GM23338 (cell line): Measurements from ENCODE around the gene C5orf24. TPM values are rescaled to one million over a fixed set of nuclear protein-coding genes. Genes with fewer than 3 reads are reported as not detected.

Source experiments
- ATAC-seq: fragments of 200-7000 bp; cut with Tn5 transposase; 3 replicates; pipeline ENCODE4 v1.9.1; 2020
- DNase-seq: peaks from one replicate; pipeline ENCODE4 v3.0.0-alpha.2; 2015; ENCODE audit warnings: low spot score
- H2AFZ ChIP-seq: fragments of 200-600 bp; sonication (generic); 2 replicates; pipeline ENCODE4 v1.8.0; 2016; ENCODE audit warnings: antibody characterized with exemption, mild to moderate bottlenecking, moderate library complexity
- H3F3A ChIP-seq: fragments of 200-600 bp; sonication (generic); replicated peaks from 2 replicates; pipeline ENCODE4 v1.8.0; 2017; ENCODE audit warnings: antibody characterized with exemption, mixed run types, low read depth
- H3K27ac ChIP-seq: fragments of 200-600 bp; sonication (generic); 2 replicates; pipeline ENCODE4 v1.6.1; 2016; ENCODE audit warnings: low read depth
- H3K27me3 ChIP-seq: fragments of 200-600 bp; sonication (generic); 2 replicates; pipeline ENCODE4 v1.8.0; 2016; ENCODE audit warnings: mild to moderate bottlenecking, mixed run types, moderate library complexity; ENCODE audit not compliant: insufficient read depth
- H3K36me3 ChIP-seq: fragments of 200-600 bp; sonication (generic); 2 replicates; pipeline ENCODE4 v1.8.0; 2016; ENCODE audit warnings: mild to moderate bottlenecking; ENCODE audit not compliant: insufficient read depth
- H3K4me1 ChIP-seq: fragments of 200-600 bp; sonication (generic); 2 replicates; pipeline ENCODE4 v1.8.0; 2016; ENCODE audit warnings: mild to moderate bottlenecking, moderate library complexity; ENCODE audit not compliant: insufficient read depth
- H3K4me2 ChIP-seq: fragments of 200-600 bp; sonication (generic); 2 replicates; pipeline ENCODE4 v1.7.1; 2017; ENCODE audit warnings: mixed run types
- H3K4me3 ChIP-seq: fragments of 200-600 bp; sonication (generic); 2 replicates; pipeline ENCODE4 v1.6.1; 2016; ENCODE audit warnings: mixed run types
- H3K79me2 ChIP-seq: fragments of 200-600 bp; sonication (generic); replicated peaks from 2 replicates; pipeline ENCODE4 v1.8.0; 2017; ENCODE audit warnings: mild to moderate bottlenecking; ENCODE audit not compliant: insufficient read depth
- H3K9me2 ChIP-seq: fragments of 200-600 bp; sonication (generic); 2 replicates; pipeline ENCODE4 v1.8.0; 2017; ENCODE audit not compliant: insufficient read depth
- H4K20me1 ChIP-seq: fragments of 200-600 bp; sonication (generic); replicated peaks from 2 replicates; pipeline ENCODE4 v1.8.0; 2017; ENCODE audit warnings: mild to moderate bottlenecking; ENCODE audit not compliant: insufficient read depth
- H3K27ac Mint-ChIP-seq: 2 replicates; pipeline ENCODE4 v1.8.0; 2020; ENCODE audit warnings: inconsistent platforms, mild to moderate bottlenecking, moderate library complexity, mixed read lengths
- H3K27me3 Mint-ChIP-seq: 3 replicates; pipeline ENCODE4 v1.8.0; 2022; ENCODE audit warnings: low read depth, mild to moderate bottlenecking, moderate library complexity, mixed read lengths, inconsistent platforms; ENCODE audit not compliant: insufficient read depth, poor library complexity
- H3K36me3 Mint-ChIP-seq: 3 replicates; pipeline ENCODE4 v1.8.0; 2021; ENCODE audit warnings: low read depth, mild to moderate bottlenecking, inconsistent platforms, moderate library complexity, mixed read lengths
- H3K4me1 Mint-ChIP-seq: 3 replicates; pipeline ENCODE4 v1.8.0; 2020; ENCODE audit warnings: mild to moderate bottlenecking, inconsistent platforms, mixed read lengths
- H3K4me3 Mint-ChIP-seq: 3 replicates; pipeline ENCODE4 v1.8.0; 2021; ENCODE audit warnings: moderate library complexity, mild to moderate bottlenecking, inconsistent platforms, mixed read lengths
- H3K9me3 Mint-ChIP-seq: 3 replicates; pipeline ENCODE4 v1.8.0; 2020; ENCODE audit warnings: moderate library complexity, mild to moderate bottlenecking, inconsistent platforms, mixed read lengths
- CREB1 ChIP-seq: fragments of 250-450 bp; sonication (Bioruptor Pico); IDR thresholded peaks from 2 replicates; pipeline ENCODE4 v1.5.0; 2020; ENCODE audit warnings: low read depth, mild to moderate bottlenecking, moderate library complexity
- CTCF ChIP-seq, 2 experiments: fragments of 200-600 bp in 1 of 2; sonication (generic) in 1 of 2; conservative IDR thresholded peaks; 2 replicates each; pipeline versions ENCODE4 v1.5.1 to v1.6.1; 2016 to 2017; ENCODE audit warnings: antibody characterized with exemption in 2 of 2, low read depth in 2 of 2, mild to moderate bottlenecking in 2 of 2, moderate library complexity in 1 of 2
- EZH2 ChIP-seq: fragments of 200-600 bp; sonication (generic); IDR thresholded peaks from one replicate; pipeline ENCODE4 v1.8.0; 2017; ENCODE audit warnings: antibody characterized with exemption, mild to moderate bottlenecking, low read depth; ENCODE audit not compliant: unreplicated experiment
- EZH2phosphoT487 ChIP-seq: fragments of 200-600 bp; sonication (generic); IDR thresholded peaks from one replicate; pipeline ENCODE4 v1.8.1; 2018; ENCODE audit warnings: antibody characterized with exemption; ENCODE audit not compliant: unreplicated experiment
- JUNB ChIP-seq: IDR thresholded peaks from one replicate; pipeline ENCODE4 v1.6.1; 2016; ENCODE audit warnings: antibody characterized with exemption; ENCODE audit not compliant: unreplicated experiment
- NANOG ChIP-seq: IDR thresholded peaks from 2 replicates; pipeline ENCODE4 v1.6.1; 2016; ENCODE audit warnings: antibody characterized with exemption, borderline replicate concordance
- POLR2AphosphoS5 ChIP-seq: IDR thresholded peaks from 2 replicates; pipeline ENCODE4 v1.6.1; 2016; ENCODE audit warnings: antibody characterized with exemption, low read depth
- REST ChIP-seq: IDR thresholded peaks from one replicate; pipeline ENCODE4 v1.6.1; 2018; ENCODE audit warnings: antibody characterized with exemption; ENCODE audit not compliant: unreplicated experiment
- STAT1 ChIP-seq: IDR thresholded peaks from one replicate; pipeline ENCODE4 v1.6.1; 2016; ENCODE audit warnings: antibody characterized with exemption; ENCODE audit not compliant: unreplicated experiment
- ZNF114 ChIP-seq: fragments of 250-450 bp; sonication (Bioruptor Pico); IDR thresholded peaks from 2 replicates; pipeline ENCODE4 v1.5.0; 2020; ENCODE audit warnings: mild to moderate bottlenecking, moderate library complexity
- ZNF331 ChIP-seq: fragments of 250-450 bp; sonication (Bioruptor Pico); IDR thresholded peaks from 2 replicates; pipeline ENCODE4 v1.5.0; 2020; ENCODE audit warnings: low read depth, mild to moderate bottlenecking, moderate library complexity
- ZNF462 ChIP-seq: fragments of 250-450 bp; sonication (Bioruptor Pico); IDR thresholded peaks from 2 replicates; pipeline ENCODE4 v1.5.0; 2020; ENCODE audit warnings: mild to moderate bottlenecking, moderate library complexity
- polyA plus RNA-seq: library from polyadenylated mRNA; unstranded; fragments of >200 nt; fragmentation: Nextera tagmentation; extraction: Ambion mirVana; gene quantifications from 2 replicates; pipeline ENCODE4 v1.2.1, GENCODE V29; 2016
- total RNA-seq: library from RNA; depleted of rRNA; stranded (reverse); fragments of >200 nt; shearing (Covaris generic); gene quantifications from 2 replicates; pipeline ENCODE4 v1.2.3, GENCODE V29; 2014
- TF ChIP-seq, protein P1 (sequence below): IDR thresholded peaks from 2 replicates; pipeline ENCODE4 v1.6.1; 2016; ENCODE audit warnings: antibody characterized with exemption

The C5orf24 gene
- total and polyA plus RNA-seq, 2 experiments from 2014 or later: 14.6 to 21.1 TPM

- Histone ChIP-seq H3K4me2 (no peak overlapping the region), H3K27ac (no peak overlapping the region), H3K9me2 (no peaks in the 10 kb centered on the region), H3K79me2 (no peaks in the 10 kb centered on the region), H4K20me1 (0 out of 2 replicates have a peak, but pooled peaks cover 19% of the 10 kb centered on the region), H3K27me3 (no peaks in the 10 kb centered on the region), H3K36me3 (peaks cover 55% of the 10 kb centered on the region), H3K4me1 (no peaks in the 10 kb centered on the region), H3F3A (peaks cover 6% of the 10 kb centered on the region; the same call in 1 of the 2 replicates), H2AFZ (no peak overlapping the region), H3K4me3 (no peak overlapping the region)
- peaks cover 81% of the 10 kb centered on the region for H3K36me3 Mint-ChIP-seq
- H3K4me3 Mint-ChIP-seq: no peak overlapping the region
- H3K9me3 Mint-ChIP-seq: no peaks in the 10 kb centered on the region
- no peaks in the 10 kb centered on the region for H3K4me1 Mint-ChIP-seq
- no peak overlapping the region for H3K27ac Mint-ChIP-seq
- ATAC-seq: no peak
- H3K27me3 Mint-ChIP-seq: no peaks in the 10 kb centered on the region
- DNase-seq: no peak
- TF ChIP-seq EZH2phosphoT487: no peak
- no peak for TF ChIP-seq EZH2
- no peak for TF ChIP-seq ZNF114
- TF ChIP-seq JUNB: no peak
- no peak for TF ChIP-seq REST
- TF ChIP-seq CREB1 (CRISPR knock-in tag): no peak
- no peak for TF ChIP-seq POLR2AphosphoS5
- TF ChIP-seq, protein P1, sequence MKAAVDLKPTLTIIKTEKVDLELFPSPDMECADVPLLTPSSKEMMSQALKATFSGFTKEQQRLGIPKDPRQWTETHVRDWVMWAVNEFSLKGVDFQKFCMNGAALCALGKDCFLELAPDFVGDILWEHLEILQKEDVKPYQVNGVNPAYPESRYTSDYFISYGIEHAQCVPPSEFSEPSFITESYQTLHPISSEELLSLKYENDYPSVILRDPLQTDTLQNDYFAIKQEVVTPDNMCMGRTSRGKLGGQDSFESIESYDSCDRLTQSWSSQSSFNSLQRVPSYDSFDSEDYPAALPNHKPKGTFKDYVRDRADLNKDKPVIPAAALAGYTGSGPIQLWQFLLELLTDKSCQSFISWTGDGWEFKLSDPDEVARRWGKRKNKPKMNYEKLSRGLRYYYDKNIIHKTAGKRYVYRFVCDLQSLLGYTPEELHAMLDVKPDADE: no peak
- no peak for TF ChIP-seq ZNF331 (CRISPR knock-in tag)
- no peak for TF ChIP-seq STAT1
- no peak for TF ChIP-seq CTCF (conservative IDR thresholded peaks at IDR 0.05; ENCODE audit: low read depth in 2 of 2)
- no peak for TF ChIP-seq ZNF462 (CRISPR knock-in tag)
- TF ChIP-seq NANOG: no peak
Measured at GRCh38 chr5:134821841-134822240, 23.9 kb upstream of the C5orf24 start.
